WI38 (cell line): ENCODE data around the gene CACNA2D3.

Source experiments
- H3K4me3 ChIP-seq: 2 replicates; pipeline ENCODE4 v1.5.1; 2011; ENCODE audit warnings: low read depth, mild to moderate bottlenecking, control low read depth, low read length
- CTCF ChIP-seq: IDR thresholded peaks from 2 replicates; pipeline ENCODE4 v1.5.1; 2012; ENCODE audit warnings: low read depth, mild to moderate bottlenecking, control low read depth, low read length

CACNA2D3 gene

GRCh38 chr3:54376939-54377578 is 254.7 kb downstream of the CACNA2D3 start:
- H3K4me3 ChIP-seq: no peak overlapping the region
- no peak for TF ChIP-seq CTCF

GRCh38 chr3:54378184-54378583 is 255.8 kb downstream of the CACNA2D3 start:
- H3K4me3 ChIP-seq: no peak overlapping the region
- no peak for TF ChIP-seq CTCF

DNA sequence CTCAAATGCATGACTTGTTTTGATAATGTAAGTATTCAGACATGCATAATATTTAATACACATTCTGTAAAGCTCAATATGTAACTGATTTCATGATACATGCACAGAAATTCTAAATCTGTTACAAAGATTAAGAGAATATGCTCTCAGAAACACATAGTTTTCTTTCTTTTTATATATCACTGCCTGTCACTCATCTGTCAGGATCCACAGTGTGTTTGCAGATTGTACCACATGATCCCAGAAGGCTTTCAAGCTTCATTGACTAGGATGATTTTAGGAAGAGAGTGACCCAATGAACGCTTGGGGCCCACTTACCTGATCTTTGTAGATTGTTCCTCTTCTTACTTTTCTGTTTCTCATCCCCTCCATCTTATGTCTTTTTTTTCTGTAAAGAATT is 261.9 kb downstream of the CACNA2D3 start:
- no peak for TF ChIP-seq CTCF
- H3K4me3 ChIP-seq: no peak overlapping the region

DNA sequence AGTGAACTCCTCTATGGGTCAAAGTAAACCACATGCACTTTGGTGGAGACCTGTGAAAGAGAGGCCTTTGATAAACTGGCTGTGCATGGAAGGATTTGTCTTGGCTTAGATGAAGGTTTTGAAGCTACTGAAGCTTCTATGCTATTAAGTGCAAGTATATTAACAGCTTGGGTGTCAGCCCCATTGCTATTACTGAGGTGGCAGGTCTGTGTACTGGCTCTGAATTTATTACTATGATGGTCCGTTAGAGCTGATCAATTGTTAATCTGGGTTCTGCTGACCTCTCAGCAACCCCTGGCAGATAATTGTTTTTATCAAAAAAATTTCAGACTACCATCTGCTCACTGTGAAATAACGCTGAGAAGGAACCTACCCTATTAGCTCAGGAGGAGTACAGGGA is 268.2 kb downstream of the CACNA2D3 start:
- H3K4me3 ChIP-seq: no peak overlapping the region
- TF ChIP-seq CTCF: no peak

DNA sequence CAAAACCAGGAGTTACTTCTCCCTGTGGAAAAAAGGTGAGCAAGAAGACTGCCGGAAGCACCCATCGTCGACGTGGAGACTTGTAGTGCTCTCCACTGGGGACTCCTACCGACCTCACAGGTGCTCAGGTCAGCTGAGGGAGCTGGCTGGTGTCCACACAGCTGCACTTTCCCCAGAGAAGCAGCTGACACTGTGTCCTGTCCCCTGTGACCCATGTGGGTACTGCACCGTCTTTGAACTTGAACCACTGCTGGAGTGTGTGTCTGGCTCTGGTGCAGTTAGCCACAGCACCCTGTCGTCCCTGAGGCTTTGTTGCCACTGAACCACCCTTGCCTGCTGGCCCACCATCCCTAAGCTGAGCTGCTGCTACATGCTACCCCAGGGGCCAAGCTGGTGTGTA is 270.8 kb downstream of the CACNA2D3 start:
- TF ChIP-seq CTCF: no peak
- H3K4me3 ChIP-seq: no peak overlapping the region

DNA sequence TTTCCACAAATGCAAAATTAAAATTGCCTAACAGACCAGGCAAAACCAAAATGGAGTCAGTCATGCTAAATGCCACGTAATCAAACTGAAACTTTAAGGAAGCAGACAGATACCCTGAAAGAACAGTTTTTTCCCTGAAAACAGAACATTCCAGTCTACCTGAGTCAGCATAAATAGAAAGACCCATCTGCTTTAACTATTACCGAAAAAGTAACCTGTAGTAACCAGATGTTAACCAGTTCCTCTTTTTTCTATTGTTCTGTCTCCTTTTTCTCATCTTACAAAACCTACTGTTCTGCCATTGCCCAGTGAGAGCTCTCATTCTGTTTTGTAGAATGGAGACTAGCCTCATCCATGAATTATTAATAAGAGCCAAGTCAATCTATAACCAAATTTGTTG is 286.0 kb downstream of the CACNA2D3 start:
- no peak overlapping the region for H3K4me3 ChIP-seq
- no peak for TF ChIP-seq CTCF

- no peak overlapping the region for H3K4me3 ChIP-seq
- no peak for TF ChIP-seq CTCF
Observed at GRCh38 chr3:54421943-54422342, 299.6 kb downstream of the CACNA2D3 start.
